ENCODE data around the gene ANAPC16.

The ANAPC16 gene

GRCh38 chr10:72173619-72174296, 42.1 kb upstream of the ANAPC16 start:
- peak; percentile 24 for DNase-seq (ENCODE audit: low read depth)
- no peak for TF ChIP-seq CTCF (conservative IDR thresholded peaks at IDR 0.05; ENCODE audit: control insufficient read depth, insufficient read depth, low read depth, low read length)

GRCh38 chr10:72174297-72174662, 41.5 kb upstream of the ANAPC16 start:
- DNase-seq (ENCODE audit: low read depth) = no peak
- no peak overlapping the region for H3K4me3 ChIP-seq (ENCODE audit: control insufficient read depth, low read depth, low read length)
- TF ChIP-seq CTCF (conservative IDR thresholded peaks at IDR 0.05; ENCODE audit: control insufficient read depth, insufficient read depth, low read depth, low read length) = no peak

More at GRCh38 chr10:72173619-72174296, 42.1 kb upstream of the ANAPC16 start:
- no peak overlapping the region for H3K4me3 ChIP-seq (ENCODE audit: control insufficient read depth, low read depth, low read length)

GRCh38 chr10:72175149-72175548, 40.7 kb upstream of the ANAPC16 start:
- no peak for TF ChIP-seq CTCF (conservative IDR thresholded peaks at IDR 0.05; ENCODE audit: control insufficient read depth, insufficient read depth, low read depth, low read length)
- no peak overlapping the region for H3K4me3 ChIP-seq (ENCODE audit: control insufficient read depth, low read depth, low read length)
- peak; percentile 47 for DNase-seq (ENCODE audit: low read depth)

GRCh38 chr10:72176701-72177100, 39.1 kb upstream of the ANAPC16 start:
- no peak for TF ChIP-seq CTCF (conservative IDR thresholded peaks at IDR 0.05; ENCODE audit: control insufficient read depth, insufficient read depth, low read depth, low read length)
- no peak overlapping the region for H3K4me3 ChIP-seq (ENCODE audit: control insufficient read depth, low read depth, low read length)

GRCh38 chr10:72177454-72177853, 38.4 kb upstream of the ANAPC16 start:
- no peak for TF ChIP-seq CTCF (conservative IDR thresholded peaks at IDR 0.05; ENCODE audit: control insufficient read depth, insufficient read depth, low read depth, low read length)
- no peak overlapping the region for H3K4me3 ChIP-seq (ENCODE audit: control insufficient read depth, low read depth, low read length)
- DNase-seq (ENCODE audit: low read depth) = no peak

More at GRCh38 chr10:72176701-72177100, 39.1 kb upstream of the ANAPC16 start:
- no peak for DNase-seq (ENCODE audit: low read depth)

- no peak for TF ChIP-seq CTCF (conservative IDR thresholded peaks at IDR 0.05; ENCODE audit: control insufficient read depth, insufficient read depth, low read depth, low read length)
- no peak overlapping the region for H3K4me3 ChIP-seq (ENCODE audit: control insufficient read depth, low read depth, low read length)
- no peak for DNase-seq (ENCODE audit: low read depth)
Measured at GRCh38 chr10:72184156-72184555, 31.7 kb upstream of the ANAPC16 start.

All from fibroblast of mammary gland (primary cell).